NCI-H146 treated with DMSO at 0.1 percent for 48 hours (cell line): ENCODE data around the gene DDX28.
"Not testable (repeated sequence)": the region's sequence is repeated elsewhere in the genome, so short reads cannot be mapped to it uniquely, and the experiment has no call there.

ENCODE experiments used
- DNase-seq: peaks from one replicate; lab custom pipeline; 2025; ENCODE audit not compliant: unreplicated experiment; lab: John Stamatoyannopoulos, UW

DDX28 gene

GRCh38 chr16:68037841-68038597 is 15.0 kb upstream of the DDX28 start:
- no peak for DNase-seq

GRCh38 chr16:68035227-68035626 is 12.2 kb upstream of the DDX28 start:
- DNase-seq, result no peak

GRCh38 chr16:68033101-68033500 is 10.1 kb upstream of the DDX28 start:
- no peak for DNase-seq

DNA sequence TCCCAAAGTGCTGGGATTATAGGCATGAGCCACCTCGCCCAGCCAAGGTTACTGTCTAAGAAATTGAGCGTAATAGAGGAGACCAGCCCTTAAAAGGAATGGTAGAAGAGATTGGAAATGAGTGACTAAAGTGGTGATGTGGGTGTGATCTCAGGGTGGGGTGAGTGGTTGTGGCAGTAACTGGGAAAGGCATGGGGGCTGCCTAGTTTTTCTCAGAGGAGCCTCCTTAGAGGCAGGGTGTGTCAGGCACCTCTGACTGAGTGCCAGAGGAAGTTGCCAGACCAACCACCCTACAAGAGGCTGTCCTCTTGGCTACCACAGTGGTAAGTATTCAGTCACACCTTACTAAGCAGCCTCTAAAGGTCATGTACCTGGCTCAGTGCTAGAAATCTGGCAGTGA is 8.9 kb upstream of the DDX28 start:
- no peak for DNase-seq

DNA sequence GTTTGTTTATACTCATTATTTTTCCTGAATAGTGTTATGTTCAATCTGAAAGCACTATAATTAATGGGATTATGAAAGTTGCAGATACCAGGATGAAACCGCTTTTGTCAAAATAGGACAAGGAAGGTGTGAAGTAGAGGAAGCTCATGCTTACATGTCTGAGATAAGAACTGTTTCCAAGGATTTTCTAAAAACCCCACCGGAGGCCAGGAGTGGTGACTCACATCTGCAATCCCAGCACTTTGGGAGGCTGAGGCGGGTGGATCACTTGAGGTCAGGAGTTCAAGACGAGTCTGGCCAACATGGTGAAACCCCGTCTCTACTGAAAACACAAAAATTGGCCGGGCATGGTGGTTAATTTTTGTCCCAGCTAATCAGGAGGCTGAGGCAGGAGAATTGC is 7.1 kb upstream of the DDX28 start:
- not testable (repeated sequence) for DNase-seq

DNA sequence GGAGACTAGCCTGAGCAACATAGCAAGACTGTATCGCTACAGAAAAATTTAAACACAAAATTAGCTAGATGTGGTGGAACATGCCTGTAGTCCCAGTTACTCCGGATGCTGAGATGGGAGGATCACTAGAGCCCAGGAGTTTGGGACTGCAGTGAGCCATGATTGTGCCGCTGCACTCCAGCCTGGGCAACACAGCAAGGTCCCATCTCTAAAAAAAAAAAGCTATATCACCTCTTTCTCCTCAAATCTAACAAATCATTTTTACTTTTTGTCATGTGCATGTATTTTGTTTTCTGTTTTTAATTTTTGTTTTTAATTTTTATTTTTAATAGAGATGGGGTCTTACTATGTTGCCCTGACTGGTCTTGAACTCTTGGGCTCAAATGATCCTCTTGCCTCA is 6.0 kb upstream of the DDX28 start:
- no peak for DNase-seq

DNA sequence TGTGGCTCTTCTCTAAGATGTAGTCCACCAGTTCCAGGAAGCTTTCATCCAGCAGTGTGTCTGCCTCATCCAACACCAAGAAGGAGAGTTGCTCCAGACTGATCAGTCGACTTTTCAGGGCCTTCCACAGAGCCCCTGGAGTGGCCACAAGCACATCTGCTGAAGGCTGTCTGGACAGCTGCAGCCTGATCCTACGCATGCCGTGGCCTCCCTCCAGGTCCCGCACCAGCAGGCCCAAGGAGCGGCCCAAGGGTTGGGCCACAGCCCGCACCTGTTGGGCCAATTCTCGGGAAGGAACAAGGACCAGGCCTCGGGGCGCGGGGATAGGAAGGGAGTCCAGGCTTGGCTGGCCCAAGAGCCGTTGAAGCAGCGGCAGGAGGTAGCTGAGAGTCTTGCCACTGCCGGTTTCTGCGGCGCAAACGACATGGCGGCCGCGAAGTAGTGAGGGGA is 729 bp downstream of the DDX28 start:
- DNase-seq, result no peak

- no peak for DNase-seq
Observed at GRCh38 chr16:68021490-68021889, 1.5 kb downstream of the DDX28 start.

DNA sequence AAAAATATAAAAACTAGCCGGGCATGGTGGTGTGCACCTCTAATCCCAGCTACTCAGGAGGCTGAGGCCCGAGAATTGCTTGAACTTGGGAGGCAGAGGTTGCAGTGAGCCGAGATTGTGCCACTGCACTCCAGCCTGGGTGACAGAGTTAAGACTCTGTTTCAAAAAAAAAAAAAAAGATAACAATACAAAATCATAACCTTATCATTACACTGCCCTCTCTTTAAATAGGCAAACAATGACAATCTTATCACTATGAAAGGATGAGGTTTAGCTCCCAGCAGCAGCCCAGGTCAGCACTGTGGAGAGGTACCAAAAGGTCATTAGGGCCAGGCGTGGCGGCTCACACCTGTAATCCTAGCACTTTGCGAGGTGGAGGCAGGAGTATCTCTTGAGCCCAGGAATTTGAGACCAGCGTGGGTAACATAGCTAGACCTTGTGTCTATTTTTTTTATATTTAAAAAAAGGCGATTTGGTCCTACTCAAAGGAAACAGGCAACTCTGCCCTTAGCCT is 3.8 kb downstream of the DDX28 start:
- no peak for DNase-seq

- DNase-seq, result no peak
Observed at GRCh38 chr16:68015681-68016080, 7.4 kb downstream of the DDX28 start, which contains the start of gene DPEP2NB. TSS of gene DPEP2NB (minus strand) at chr16:68015911. CDS start at chr16:68015770, 141 bp downstream.

DNA sequence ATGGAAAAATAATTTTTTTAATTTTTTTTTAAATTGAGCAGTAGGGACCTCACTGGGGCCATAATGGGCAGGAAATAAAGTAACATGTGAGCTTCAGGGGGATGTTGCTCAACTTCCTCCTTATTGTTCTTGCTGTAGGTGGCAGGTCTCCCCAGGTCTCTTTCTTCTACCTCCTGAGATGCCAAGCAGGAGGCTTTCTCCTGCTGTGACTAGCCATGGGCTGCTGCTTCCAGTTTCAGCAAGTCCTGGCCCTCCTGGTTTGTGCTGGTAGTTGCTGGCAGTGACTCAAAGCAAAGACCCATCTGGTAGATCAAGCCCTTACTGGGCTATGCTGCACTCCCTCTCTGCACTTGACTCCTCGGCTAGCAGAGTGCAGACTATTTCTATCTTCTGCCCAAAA is 9.6 kb downstream of the DDX28 start:
- DNase-seq, result no peak

DNA sequence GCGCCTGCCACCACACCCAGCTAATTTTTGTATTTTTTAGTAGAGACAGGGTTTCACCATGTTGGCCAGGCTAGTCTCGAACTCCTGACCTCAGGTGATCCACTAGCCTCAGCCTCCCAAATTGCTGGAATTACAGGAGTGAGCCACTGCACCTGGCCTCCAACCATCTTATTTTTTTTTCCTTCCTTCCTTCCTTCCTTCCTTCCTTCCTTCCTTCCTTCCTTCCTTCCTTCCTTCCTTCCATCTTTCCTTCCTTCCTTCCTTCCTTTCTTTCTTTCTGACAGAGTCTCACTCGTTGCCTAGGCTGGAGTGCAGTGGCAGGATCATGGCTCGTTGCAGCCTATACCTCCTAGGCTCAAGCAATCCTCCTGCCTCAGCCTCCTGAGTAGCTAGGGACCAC is 13.2 kb downstream of the DDX28 start:
- not testable (repeated sequence) for DNase-seq

DNA sequence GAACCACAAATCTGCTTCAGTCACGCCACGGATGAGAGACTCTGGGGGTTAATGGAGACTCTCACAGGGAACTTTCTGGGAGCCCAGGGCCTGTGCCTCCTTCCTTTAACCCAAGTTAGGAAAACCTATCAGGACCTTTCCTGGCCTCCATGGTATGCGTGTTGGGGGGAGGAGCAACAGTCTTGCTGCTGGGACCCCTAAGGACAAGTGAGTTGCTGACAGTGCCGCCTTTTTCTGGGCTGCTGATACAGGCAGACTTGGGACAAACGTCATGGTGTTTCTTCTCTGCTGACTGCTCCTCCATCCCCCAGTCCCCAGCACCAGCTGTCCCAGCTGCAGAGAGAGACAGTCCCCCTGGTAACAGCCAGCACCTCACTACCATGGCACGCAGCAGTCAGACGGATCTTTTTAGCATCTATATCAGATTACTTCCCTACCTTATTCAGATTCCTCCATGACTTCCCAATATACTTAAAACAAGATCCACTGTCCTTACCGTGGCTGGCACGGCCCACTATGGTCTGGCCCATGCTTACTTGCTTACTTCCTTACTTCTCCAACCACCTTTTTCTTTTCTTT is 13.8 kb downstream of the DDX28 start:
- DNase-seq, result no peak

- DNase-seq, result no peak
Observed at GRCh38 chr16:68005786-68006286, 17.2 kb downstream of the DDX28 start.

GRCh38 chr16:68005211-68005610 is 17.8 kb downstream of the DDX28 start:
- DNase-seq, result no peak

- DNase-seq, result no peak
Observed at GRCh38 chr16:68003031-68003430, 20.0 kb downstream of the DDX28 start.

DNA sequence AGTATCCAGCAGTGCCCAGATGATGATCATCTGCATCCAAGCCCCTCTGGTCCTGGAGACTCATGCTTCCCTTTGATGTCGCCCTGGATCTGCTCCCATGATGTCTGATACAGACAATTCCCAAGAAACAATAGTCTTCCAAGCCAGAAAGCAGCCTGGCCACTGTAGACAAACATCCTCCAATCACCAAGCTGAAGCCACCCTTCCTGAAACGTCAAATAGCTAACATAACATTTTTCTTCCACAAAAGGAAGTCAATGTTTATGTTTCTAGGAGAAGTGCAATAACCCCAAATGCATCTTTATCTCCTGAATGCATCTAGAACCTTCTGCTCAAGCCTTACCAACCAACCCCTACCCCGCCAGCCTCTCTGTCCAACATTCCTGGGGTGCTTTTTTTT is 22.6 kb downstream of the DDX28 start:
- no peak for DNase-seq

- no peak for DNase-seq
Observed at GRCh38 chr16:67999985-68000384, 23.0 kb downstream of the DDX28 start.

GRCh38 chr16:67998779-67999688 is 24.0 kb downstream of the DDX28 start, which contains the start of gene DPEP2:
TSS of gene DPEP2 (minus strand) at chr16:67999484. CDS start at chr16:67993212, 6,272 bp downstream.
- not testable (repeated sequence) for DNase-seq

- DNase-seq, result not testable (repeated sequence)
Observed at GRCh38 chr16:67998231-67998778, 24.7 kb downstream of the DDX28 start.

- no peak for DNase-seq
Observed at GRCh38 chr16:67996666-67997065, 26.4 kb downstream of the DDX28 start.
